Fibroblast of peridontal ligament (primary cell): ENCODE results near the gene HTR2C.
"Not testable (repeated sequence)": the region's sequence is repeated elsewhere in the genome, so short reads cannot be mapped to it uniquely, and the experiment has no call there.

Experiments
- DNase-seq: peaks from one replicate; pipeline ENCODE4 v3.0.0-alpha.2; 2010; ENCODE audit errors: extremely low read depth

The HTR2C gene

GRCh38 chrX:114583646-114584374, at the start of gene HTR2C:
TSS of gene HTR2C (plus strand) at chrX:114584086. CDS start at chrX:114726937, 142,851 bp downstream.
- no peak for DNase-seq

- DNase-seq = no peak
These were observed 3.5 kb upstream of the HTR2C start for GRCh38 chrX:114580336-114580735.

- no peak for DNase-seq
These were observed 2.2 kb upstream of the HTR2C start for GRCh38 chrX:114581528-114582263.

- DNase-seq = no peak
These were observed 1.6 kb upstream of the HTR2C start for GRCh38 chrX:114582264-114582632.

GRCh38 chrX:114582698-114583395, 1.0 kb upstream of the HTR2C start:
- DNase-seq = no peak

- no peak for DNase-seq
These were observed 573 bp downstream of the HTR2C start for GRCh38 chrX:114584375-114584943.

GRCh38 chrX:114584983-114585842, 1.3 kb downstream of the HTR2C start:
- no peak for DNase-seq

- DNase-seq = no peak
These were observed 7.2 kb downstream of the HTR2C start for GRCh38 chrX:114591121-114591520.

GRCh38 chrX:114599305-114599704, 15.4 kb downstream of the HTR2C start:
- DNase-seq = no peak

- no peak for DNase-seq
These were observed 16.0 kb downstream of the HTR2C start for GRCh38 chrX:114599911-114600310.

- DNase-seq = not testable (repeated sequence)
These were observed 22.7 kb downstream of the HTR2C start for GRCh38 chrX:114606619-114607018.

GRCh38 chrX:114611018-114611619, 27.2 kb downstream of the HTR2C start:
- DNase-seq = peak; percentile 57

GRCh38 chrX:114615765-114616164, 31.9 kb downstream of the HTR2C start:
- peak; percentile 6 for DNase-seq

GRCh38 chrX:114619874-114620273, 36.0 kb downstream of the HTR2C start:
- no peak for DNase-seq

GRCh38 chrX:114626323-114626722, 42.4 kb downstream of the HTR2C start:
- peak; percentile 16 for DNase-seq

- DNase-seq = no peak
These were observed 52.1 kb downstream of the HTR2C start for GRCh38 chrX:114635986-114636385.

- no peak for DNase-seq
These were observed 66.5 kb downstream of the HTR2C start for GRCh38 chrX:114650351-114650750.

GRCh38 chrX:114675365-114675764, 91.5 kb downstream of the HTR2C start:
- DNase-seq = no peak

- not testable (repeated sequence) for DNase-seq
These were observed 116.6 kb downstream of the HTR2C start for GRCh38 chrX:114700533-114700932.

GRCh38 chrX:114709406-114709805, 125.5 kb downstream of the HTR2C start:
- no peak for DNase-seq

GRCh38 chrX:114710571-114710970, 126.7 kb downstream of the HTR2C start:
- no peak for DNase-seq
